A549 (cell line): ENCODE measurements around the gene GUCY1A1.
A peak's percentile ranks its signal among the peaks of the same experiment; 100 is the strongest.

Experiments used
- CTCF ChIP-seq: fragments of >200 bp; sonication (Bioruptor Twin); formaldehyde crosslinking; IDR thresholded peaks from 3 replicates; pipeline ENCODE4 v1.5.1; 2016
- MAFK ChIP-seq: fragments of 450-650 bp; IDR thresholded peaks from 2 replicates; pipeline ENCODE4 v1.6.1; 2014; ENCODE audit not compliant: partially characterized antibody
- POLR2A ChIP-seq: IDR thresholded peaks from 2 replicates; pipeline ENCODE4 v1.6.1; 2012; ENCODE audit warnings: mild to moderate bottlenecking, low read length
- RFX5 ChIP-seq: fragments of 450-650 bp; IDR thresholded peaks from 2 replicates; pipeline ENCODE4 v1.7.1; 2014; ENCODE audit warnings: antibody characterized with exemption, mild to moderate bottlenecking, moderate library complexity

- TF ChIP-seq POLR2A (no peak), RFX5 (no peak), CTCF (0 out of 3 replicates have a peak, but pooled peaks have one; percentile 5), MAFK (no peak)
Observed at GRCh38 chr4:155758481-155759371, 92.1 kb downstream of the GUCY1A1 start, which contains the start of gene GUCY1B1.
